ENCODE measurements around the gene CERS5. TPM values are rescaled to one million over a fixed set of nuclear protein-coding genes. Genes with fewer than 3 reads are reported as not detected.

CERS5 gene
- polyA plus RNA-seq, 3 donors: 30.6 to 44.4 (median 38.7) TPM

- 98% methylated on average over 5 of the region's 5 CpGs for WGBS (ENCODE audit: insufficient coverage)
Measured at GRCh38 chr12:50184261-50184660, 17.1 kb upstream of the CERS5 start.

DNA sequence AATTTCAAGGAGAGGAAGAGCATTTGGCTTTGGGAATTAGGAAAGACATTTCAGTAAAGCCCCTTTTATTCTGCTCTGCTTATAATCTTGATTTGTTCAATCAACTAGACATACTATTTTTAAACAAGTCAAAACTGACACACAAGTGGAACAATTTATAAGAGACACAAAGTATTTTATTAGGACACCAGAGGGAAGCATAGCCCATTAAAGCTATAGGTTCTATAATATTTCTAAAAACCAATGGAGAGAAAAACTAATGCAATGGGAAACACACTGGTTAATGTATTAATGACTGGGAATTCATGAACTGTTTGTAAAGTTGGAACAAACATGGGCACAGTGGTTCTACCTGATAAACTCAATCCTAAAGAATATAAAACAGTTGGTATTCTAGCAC lies 15.3 kb upstream of the CERS5 start:
- Mint-ChIP-seq H3K36me3 (peaks cover 8 to 10% of the 10 kb centered on the region in 2 donors), H3K27ac (no peak overlapping the region), H3K4me1 (no peaks in the 10 kb centered on the region), H3K4me3 (no peak overlapping the region), H3K9me3 (peaks cover 0 to 2% (median 0%) of the 10 kb centered on the region in 7 donors), H3K27me3 (ENCODE audit: low read depth in 3 of 3) (peaks cover 0 to 3% (median 0%) of the 10 kb centered on the region in 3 donors)
- Histone ChIP-seq H3K4me1 (ENCODE audit: control insufficient read depth in 1 of 2, insufficient read depth in 2 of 2, low read length in 2 of 2) (no peaks in the 10 kb centered on the region), H3K36me3 (replicated peaks in 1 of 2; ENCODE audit: control insufficient read depth in 1 of 2, insufficient read depth in 2 of 2, low read length in 2 of 2) (peaks cover 0 to 10% of the 10 kb centered on the region in 2 donors), H2AFZ (ENCODE audit: insufficient read depth, low read depth, low read length, poor library complexity, severe bottlenecking) (no peak overlapping the region), H4K20me1 (ENCODE audit: insufficient read depth, low read length) (no peaks in the 10 kb centered on the region), H3K4me2 (replicated peaks; ENCODE audit: extremely low read depth, low read length, poor library complexity, severe bottlenecking) (no peak overlapping the region), H3K4me3 (replicated peaks in 1 of 3; ENCODE audit: low read depth in 2 of 3, low read length in 3 of 3) (no peak overlapping the region), H3K79me2 (ENCODE audit: insufficient read depth, low read length) (no peaks in the 10 kb centered on the region), H3K9me3 (replicated peaks in 1 of 2; ENCODE audit: control insufficient read depth in 1 of 2, insufficient read depth in 1 of 2, low read length in 2 of 2) (no peaks in the 10 kb centered on the region), H3K27me3 (ENCODE audit: control insufficient read depth in 2 of 2, insufficient read depth in 2 of 2, low read length in 2 of 2) (no peaks in the 10 kb centered on the region), H3K27ac (ENCODE audit: low read depth in 1 of 2, low read length in 2 of 2) (no peak overlapping the region), H3K9ac (ENCODE audit: insufficient read depth, low read length, poor library complexity, severe bottlenecking) (no peak overlapping the region)
- no peak for DNase-seq
- TF ChIP-seq, protein P1, sequence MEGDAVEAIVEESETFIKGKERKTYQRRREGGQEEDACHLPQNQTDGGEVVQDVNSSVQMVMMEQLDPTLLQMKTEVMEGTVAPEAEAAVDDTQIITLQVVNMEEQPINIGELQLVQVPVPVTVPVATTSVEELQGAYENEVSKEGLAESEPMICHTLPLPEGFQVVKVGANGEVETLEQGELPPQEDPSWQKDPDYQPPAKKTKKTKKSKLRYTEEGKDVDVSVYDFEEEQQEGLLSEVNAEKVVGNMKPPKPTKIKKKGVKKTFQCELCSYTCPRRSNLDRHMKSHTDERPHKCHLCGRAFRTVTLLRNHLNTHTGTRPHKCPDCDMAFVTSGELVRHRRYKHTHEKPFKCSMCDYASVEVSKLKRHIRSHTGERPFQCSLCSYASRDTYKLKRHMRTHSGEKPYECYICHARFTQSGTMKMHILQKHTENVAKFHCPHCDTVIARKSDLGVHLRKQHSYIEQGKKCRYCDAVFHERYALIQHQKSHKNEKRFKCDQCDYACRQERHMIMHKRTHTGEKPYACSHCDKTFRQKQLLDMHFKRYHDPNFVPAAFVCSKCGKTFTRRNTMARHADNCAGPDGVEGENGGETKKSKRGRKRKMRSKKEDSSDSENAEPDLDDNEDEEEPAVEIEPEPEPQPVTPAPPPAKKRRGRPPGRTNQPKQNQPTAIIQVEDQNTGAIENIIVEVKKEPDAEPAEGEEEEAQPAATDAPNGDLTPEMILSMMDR (IDR thresholded peaks at IDR 0.05): no peak
- intact Hi-C loops (cut with micrococcal nuclease): no loop called here

More at GRCh38 chr12:50184261-50184660, 17.1 kb upstream of the CERS5 start:
- peaks cover 0 to 2% (median 0%) of the 10 kb centered on the region in 7 donors for H3K9me3 Mint-ChIP-seq
- Histone ChIP-seq H3K79me2 (ENCODE audit: insufficient read depth, low read length) (no peaks in the 10 kb centered on the region), H3K36me3 (replicated peaks in 1 of 2; ENCODE audit: control insufficient read depth in 1 of 2, insufficient read depth in 2 of 2, low read length in 2 of 2) (no peaks in the 10 kb centered on the region), H3K27ac (ENCODE audit: low read depth in 1 of 2, low read length in 2 of 2) (no peak overlapping the region), H4K20me1 (ENCODE audit: insufficient read depth, low read length) (no peaks in the 10 kb centered on the region), H3K9me3 (replicated peaks in 1 of 2; ENCODE audit: control insufficient read depth in 1 of 2, insufficient read depth in 1 of 2, low read length in 2 of 2) (no peaks in the 10 kb centered on the region), H3K4me1 (ENCODE audit: control insufficient read depth in 1 of 2, insufficient read depth in 2 of 2, low read length in 2 of 2) (no peaks in the 10 kb centered on the region), H3K4me3 (replicated peaks in 1 of 3; ENCODE audit: low read depth in 2 of 3, low read length in 3 of 3) (no peak overlapping the region), H3K4me2 (replicated peaks; ENCODE audit: extremely low read depth, low read length, poor library complexity, severe bottlenecking) (no peak overlapping the region), H3K9ac (ENCODE audit: insufficient read depth, low read length, poor library complexity, severe bottlenecking) (no peak overlapping the region), H2AFZ (ENCODE audit: insufficient read depth, low read depth, low read length, poor library complexity, severe bottlenecking) (no peak overlapping the region), H3K27me3 (ENCODE audit: control insufficient read depth in 2 of 2, insufficient read depth in 2 of 2, low read length in 2 of 2) (no peaks in the 10 kb centered on the region)
- H3K27me3 Mint-ChIP-seq (ENCODE audit: low read depth in 3 of 3): peaks cover 0 to 3% (median 0%) of the 10 kb centered on the region in 3 donors
- peaks cover 5 to 8% of the 10 kb centered on the region in 2 donors for H3K36me3 Mint-ChIP-seq
- TF ChIP-seq, protein P1 (IDR thresholded peaks at IDR 0.05): no peak
- H3K4me1 Mint-ChIP-seq: no peaks in the 10 kb centered on the region
- intact Hi-C loops (cut with micrococcal nuclease): no loop called here
- H3K27ac Mint-ChIP-seq: no peak overlapping the region
- DNase-seq: no peak
- no peak overlapping the region for H3K4me3 Mint-ChIP-seq
